ENCODE data around the gene SPC25. TPM values are rescaled to one million over a fixed set of nuclear protein-coding genes. Genes with fewer than 3 reads are reported as not detected.
A peak's percentile ranks its signal among the peaks of the same experiment; 100 is the strongest.

SPC25 gene
- total RNA-seq, 1 donor from 2014 or later: 7.1 TPM

DNA sequence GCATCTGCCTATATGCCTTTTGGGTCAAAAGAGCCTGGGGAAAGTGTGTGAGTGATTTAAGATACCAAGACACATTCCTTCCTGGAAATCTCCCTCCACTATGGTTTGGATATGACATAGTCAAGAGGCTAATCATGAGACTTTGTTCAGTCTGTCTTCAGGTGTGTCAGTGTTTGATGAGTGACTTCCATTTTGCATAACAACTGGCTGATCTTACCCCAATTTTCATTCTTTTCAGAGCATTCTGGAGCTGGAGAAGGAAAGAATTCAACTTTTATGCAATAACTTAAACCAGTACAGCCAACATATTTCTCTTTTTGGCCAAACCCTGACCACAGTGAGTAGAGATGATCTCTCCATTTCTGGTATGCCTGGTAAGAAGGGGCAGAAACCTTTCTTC lies 39.4 kb downstream of the SPC25 start:
- no peak for DNase-seq
- no peak overlapping the region for H3K4me3 Mint-ChIP-seq (ENCODE audit: unreplicated experiment)
- H3K9me3 Mint-ChIP-seq (ENCODE audit: unreplicated experiment): no peaks in the 10 kb centered on the region
- peaks cover 10% of the 10 kb centered on the region for H3K4me1 Mint-ChIP-seq (ENCODE audit: low read depth, unreplicated experiment)
- H3K27me3 Mint-ChIP-seq (ENCODE audit: unreplicated experiment): no peaks in the 10 kb centered on the region
- H3K27ac Mint-ChIP-seq (ENCODE audit: unreplicated experiment): no peak overlapping the region
- TF ChIP-seq, protein P1, sequence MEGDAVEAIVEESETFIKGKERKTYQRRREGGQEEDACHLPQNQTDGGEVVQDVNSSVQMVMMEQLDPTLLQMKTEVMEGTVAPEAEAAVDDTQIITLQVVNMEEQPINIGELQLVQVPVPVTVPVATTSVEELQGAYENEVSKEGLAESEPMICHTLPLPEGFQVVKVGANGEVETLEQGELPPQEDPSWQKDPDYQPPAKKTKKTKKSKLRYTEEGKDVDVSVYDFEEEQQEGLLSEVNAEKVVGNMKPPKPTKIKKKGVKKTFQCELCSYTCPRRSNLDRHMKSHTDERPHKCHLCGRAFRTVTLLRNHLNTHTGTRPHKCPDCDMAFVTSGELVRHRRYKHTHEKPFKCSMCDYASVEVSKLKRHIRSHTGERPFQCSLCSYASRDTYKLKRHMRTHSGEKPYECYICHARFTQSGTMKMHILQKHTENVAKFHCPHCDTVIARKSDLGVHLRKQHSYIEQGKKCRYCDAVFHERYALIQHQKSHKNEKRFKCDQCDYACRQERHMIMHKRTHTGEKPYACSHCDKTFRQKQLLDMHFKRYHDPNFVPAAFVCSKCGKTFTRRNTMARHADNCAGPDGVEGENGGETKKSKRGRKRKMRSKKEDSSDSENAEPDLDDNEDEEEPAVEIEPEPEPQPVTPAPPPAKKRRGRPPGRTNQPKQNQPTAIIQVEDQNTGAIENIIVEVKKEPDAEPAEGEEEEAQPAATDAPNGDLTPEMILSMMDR (IDR thresholded peaks at IDR 0.05; ENCODE audit: partially characterized antibody, unreplicated experiment): no peak
- no peaks in the 10 kb centered on the region for H3K36me3 Mint-ChIP-seq (ENCODE audit: unreplicated experiment)

DNA sequence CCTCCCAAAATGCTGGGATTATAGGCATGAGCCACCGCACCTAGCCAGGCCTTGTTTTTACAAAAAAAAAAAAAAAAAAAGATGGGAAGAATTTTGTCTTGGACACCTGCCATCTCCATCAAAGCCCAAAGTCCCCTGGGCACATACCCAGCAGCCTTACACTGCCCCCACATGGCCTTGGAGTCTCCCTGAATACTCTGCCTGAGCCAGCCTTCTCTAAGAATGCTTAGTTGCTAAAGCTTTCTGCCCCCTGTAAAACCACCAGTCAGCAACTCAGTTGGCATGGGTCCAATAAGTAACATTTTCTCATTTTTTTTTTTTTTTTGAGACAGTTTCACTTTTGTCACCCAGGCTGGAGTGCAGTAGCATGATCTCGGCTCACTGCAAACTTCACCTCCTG lies 40.6 kb downstream of the SPC25 start:
- DNase-seq: peak; percentile 17
- Mint-ChIP-seq H3K27me3 (ENCODE audit: unreplicated experiment) (no peaks in the 10 kb centered on the region), H3K9me3 (ENCODE audit: unreplicated experiment) (no peaks in the 10 kb centered on the region), H3K27ac (ENCODE audit: unreplicated experiment) (no peak overlapping the region), H3K4me3 (ENCODE audit: unreplicated experiment) (no peak overlapping the region), H3K4me1 (ENCODE audit: low read depth, unreplicated experiment) (peaks cover 10% of the 10 kb centered on the region), H3K36me3 (ENCODE audit: unreplicated experiment) (no peaks in the 10 kb centered on the region)
- TF ChIP-seq, protein P1 (IDR thresholded peaks at IDR 0.05; ENCODE audit: partially characterized antibody, unreplicated experiment): no peak

DNA sequence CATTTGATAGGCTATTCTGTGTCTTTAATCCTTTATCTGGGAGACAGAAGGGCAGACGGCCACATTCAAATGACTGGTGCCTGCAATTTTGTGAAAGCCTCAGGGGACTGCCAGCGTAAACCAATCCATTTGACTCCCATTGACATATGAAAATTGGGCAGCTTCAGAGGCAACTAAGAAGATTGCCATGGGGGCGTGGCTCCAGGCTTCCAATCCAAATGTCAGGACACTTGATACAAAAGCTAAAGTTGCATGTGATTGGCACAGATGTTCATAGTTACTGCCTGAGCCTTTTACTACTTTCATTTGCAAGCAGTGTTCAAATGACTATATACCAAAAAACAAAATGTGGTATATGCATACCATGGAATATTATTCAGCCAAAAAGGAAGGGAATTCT lies 42.0 kb downstream of the SPC25 start:
- Mint-ChIP-seq H3K4me1 (ENCODE audit: low read depth, unreplicated experiment) (peaks cover 10% of the 10 kb centered on the region), H3K9me3 (ENCODE audit: unreplicated experiment) (no peaks in the 10 kb centered on the region), H3K4me3 (ENCODE audit: unreplicated experiment) (no peak overlapping the region), H3K27me3 (ENCODE audit: unreplicated experiment) (no peaks in the 10 kb centered on the region), H3K36me3 (ENCODE audit: unreplicated experiment) (no peaks in the 10 kb centered on the region), H3K27ac (ENCODE audit: unreplicated experiment) (peak overlapping the region; percentile 69)
- peak; percentile 44 for DNase-seq
- TF ChIP-seq, protein P1 (IDR thresholded peaks at IDR 0.05; ENCODE audit: partially characterized antibody, unreplicated experiment): no peak

DNA sequence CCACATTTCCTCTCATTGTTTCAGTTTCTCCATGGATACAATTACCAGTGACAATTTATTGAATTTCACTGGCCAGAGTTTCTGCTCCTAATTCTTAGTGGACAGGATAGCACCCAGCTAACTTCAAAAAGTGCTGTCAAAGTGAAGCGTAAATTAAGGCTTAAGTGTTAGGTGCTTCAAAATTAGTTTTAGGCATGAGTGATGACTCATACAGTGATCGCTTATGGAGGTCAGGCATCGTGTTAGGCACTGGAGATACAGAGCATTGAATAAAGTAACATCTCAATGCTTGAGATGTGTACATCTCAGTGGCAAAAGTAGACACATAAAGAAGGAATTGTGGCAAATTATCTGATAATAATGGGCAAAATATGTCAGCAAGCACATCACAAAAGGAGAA lies 47.0 kb downstream of the SPC25 start:
- Mint-ChIP-seq H3K4me1 (ENCODE audit: low read depth, unreplicated experiment) (peaks cover 7% of the 10 kb centered on the region), H3K27ac (ENCODE audit: unreplicated experiment) (no peak overlapping the region), H3K36me3 (ENCODE audit: unreplicated experiment) (no peaks in the 10 kb centered on the region), H3K4me3 (ENCODE audit: unreplicated experiment) (no peak overlapping the region), H3K27me3 (ENCODE audit: unreplicated experiment) (no peaks in the 10 kb centered on the region), H3K9me3 (ENCODE audit: unreplicated experiment) (no peaks in the 10 kb centered on the region)
- DNase-seq: no peak
- TF ChIP-seq, protein P1 (IDR thresholded peaks at IDR 0.05; ENCODE audit: partially characterized antibody, unreplicated experiment): no peak

DNA sequence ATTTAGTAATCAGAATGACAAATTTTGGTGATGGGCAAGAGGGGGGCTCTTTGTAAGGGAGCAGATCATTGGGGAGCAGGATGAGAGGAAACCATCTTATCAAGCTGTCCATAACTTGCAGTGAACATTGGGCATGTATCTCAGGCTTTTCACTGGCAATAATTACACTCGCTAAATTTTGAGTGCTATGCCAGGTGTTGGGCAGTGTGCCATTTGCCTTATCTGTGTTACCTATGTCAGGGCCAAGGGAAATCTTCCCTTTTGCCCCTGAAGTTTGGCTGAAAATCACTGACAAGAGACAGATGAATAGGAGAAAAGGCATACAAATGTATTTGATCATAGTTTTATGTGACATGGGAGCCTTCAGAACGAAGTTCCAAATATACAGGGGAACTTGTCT lies 48.8 kb downstream of the SPC25 start:
- H3K4me3 Mint-ChIP-seq (ENCODE audit: unreplicated experiment): no peak overlapping the region
- H3K4me1 Mint-ChIP-seq (ENCODE audit: low read depth, unreplicated experiment): no peaks in the 10 kb centered on the region
- no peak overlapping the region for H3K27ac Mint-ChIP-seq (ENCODE audit: unreplicated experiment)
- H3K36me3 Mint-ChIP-seq (ENCODE audit: unreplicated experiment): peaks cover 4% of the 10 kb centered on the region
- no peak for DNase-seq
- peaks cover 1% of the 10 kb centered on the region for H3K27me3 Mint-ChIP-seq (ENCODE audit: unreplicated experiment)
- TF ChIP-seq, protein P1 (IDR thresholded peaks at IDR 0.05; ENCODE audit: partially characterized antibody, unreplicated experiment): no peak
- no peaks in the 10 kb centered on the region for H3K9me3 Mint-ChIP-seq (ENCODE audit: unreplicated experiment)

All from glutamatergic neuron (in vitro differentiated cells).